ENCODE data around the gene CFAP410.
A peak's percentile ranks its signal among the peaks of the same experiment; 100 is the strongest.

- peak; percentile 46 to 64 (median 58) for TF ChIP-seq CTCF (IDR thresholded peaks at IDR 0.05)
- TF ChIP-seq POLR2A (IDR thresholded peaks at IDR 0.05): no peak
Measured at GRCh38 chr21:44304877-44305293, 34.3 kb downstream of the CFAP410 start.
